ENCODE measurements around the gene CAND2.

DNA sequence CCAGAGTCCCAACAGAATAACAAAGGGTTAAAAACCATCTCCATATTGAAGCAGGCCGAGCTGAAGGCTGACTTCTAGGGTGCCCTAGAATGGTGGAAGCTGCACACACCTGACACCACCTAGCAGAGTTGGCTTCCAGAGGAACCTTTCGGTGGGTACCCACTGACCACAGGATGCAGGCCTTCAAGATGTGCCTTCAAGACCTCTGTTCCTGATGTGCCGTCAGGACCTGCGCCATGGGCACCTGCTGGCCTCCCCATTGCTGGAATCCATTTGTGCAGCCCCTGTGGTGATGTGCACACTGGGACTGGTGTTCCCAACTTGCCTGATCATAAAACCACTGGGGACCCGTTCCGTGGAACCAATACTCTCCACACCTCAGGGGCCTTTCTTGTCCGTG is 80.6 kb downstream of the CAND2 start:
- TF ChIP-seq RCOR1 (conservative IDR thresholded peaks at IDR 0.05; ENCODE audit: low read depth, low read length): no peak
- TF ChIP-seq SRF (IDR thresholded peaks at IDR 0.05; ENCODE audit: low read depth in 2 of 2, low read length in 2 of 2): no peak
- no peak for TF ChIP-seq RAD21 (IDR thresholded peaks at IDR 0.05; ENCODE audit: insufficient read depth, low read depth, low read length)
- TF ChIP-seq RAD51 (IDR thresholded peaks at IDR 0.05): no peak
- no peak for TF ChIP-seq FOS (IDR thresholded peaks at IDR 0.05; ENCODE audit: borderline replicate concordance, extremely low read depth, insufficient read length)
- TF ChIP-seq EZH2 (IDR thresholded peaks at IDR 0.05; ENCODE audit: borderline replicate concordance, control insufficient read depth, low read depth, low read length): no peak
- TF ChIP-seq, protein P1, sequence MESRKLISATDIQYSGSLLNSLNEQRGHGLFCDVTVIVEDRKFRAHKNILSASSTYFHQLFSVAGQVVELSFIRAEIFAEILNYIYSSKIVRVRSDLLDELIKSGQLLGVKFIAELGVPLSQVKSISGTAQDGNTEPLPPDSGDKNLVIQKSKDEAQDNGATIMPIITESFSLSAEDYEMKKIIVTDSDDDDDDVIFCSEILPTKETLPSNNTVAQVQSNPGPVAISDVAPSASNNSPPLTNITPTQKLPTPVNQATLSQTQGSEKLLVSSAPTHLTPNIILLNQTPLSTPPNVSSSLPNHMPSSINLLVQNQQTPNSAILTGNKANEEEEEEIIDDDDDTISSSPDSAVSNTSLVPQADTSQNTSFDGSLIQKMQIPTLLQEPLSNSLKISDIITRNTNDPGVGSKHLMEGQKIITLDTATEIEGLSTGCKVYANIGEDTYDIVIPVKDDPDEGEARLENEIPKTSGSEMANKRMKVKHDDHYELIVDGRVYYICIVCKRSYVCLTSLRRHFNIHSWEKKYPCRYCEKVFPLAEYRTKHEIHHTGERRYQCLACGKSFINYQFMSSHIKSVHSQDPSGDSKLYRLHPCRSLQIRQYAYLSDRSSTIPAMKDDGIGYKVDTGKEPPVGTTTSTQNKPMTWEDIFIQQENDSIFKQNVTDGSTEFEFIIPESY (IDR thresholded peaks at IDR 0.05): no peak
- TF ChIP-seq CTCF (IDR thresholded peaks at IDR 0.05 in 2 of 3, conservative IDR thresholded peaks at IDR 0.05 in 1 of 3; ENCODE audit: control insufficient read depth in 2 of 3, extremely low read depth in 1 of 3, insufficient read depth in 1 of 3, low read depth in 3 of 3, low read length in 3 of 3): no peak
- no peak for TF ChIP-seq RFX5 (IDR thresholded peaks at IDR 0.05; ENCODE audit: low read depth, low read length)
- TF ChIP-seq POLR2A (IDR thresholded peaks at IDR 0.05; ENCODE audit: low read depth, low read length): no peak
- no peak for TF ChIP-seq EP300 (IDR thresholded peaks at IDR 0.05; ENCODE audit: borderline replicate concordance in 1 of 2, control insufficient read depth in 1 of 2, low read depth in 2 of 2, low read length in 2 of 2)
- no peak for TF ChIP-seq SMC3 (IDR thresholded peaks at IDR 0.05; ENCODE audit: borderline replicate concordance, low read length)

Measured in GM12878 (cell line).